GM10266 (cell line): Measurements from ENCODE around the gene NPHP4.

ENCODE experiments used
- DNase-seq: peaks from one replicate; pipeline ENCODE4 v3.0.0; 2012; ENCODE audit errors: extremely low spot score
- TF ChIP-seq, protein P1 (sequence below): IDR thresholded peaks from 2 replicates; pipeline ENCODE4 v1.5.1; 2012; ENCODE audit warnings: mild to moderate bottlenecking, low read depth; ENCODE audit not compliant: control insufficient read depth, insufficient read depth; ENCODE audit errors: missing control alignments

NPHP4 gene

DNA sequence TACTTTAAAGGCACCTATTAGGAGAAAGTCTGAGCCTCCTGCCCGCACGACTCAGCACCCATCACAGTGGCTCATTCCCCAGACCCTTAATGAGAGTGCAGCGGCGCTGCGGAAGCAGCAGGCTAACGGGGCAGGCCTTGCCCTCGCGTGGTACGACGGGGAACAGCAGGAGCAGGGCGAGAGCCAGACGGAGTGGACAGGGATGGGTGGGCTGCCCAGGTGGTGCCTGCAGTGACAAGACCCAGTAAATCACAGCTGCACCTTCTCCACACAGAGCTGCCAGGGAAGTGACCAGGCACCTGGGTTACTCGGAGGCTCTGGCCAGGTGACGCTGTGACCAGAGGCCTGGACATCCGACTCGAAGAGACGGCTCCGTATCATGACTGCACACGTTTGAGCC is 131.9 kb downstream of the NPHP4 start:
- no peak for DNase-seq
- TF ChIP-seq, protein P1, sequence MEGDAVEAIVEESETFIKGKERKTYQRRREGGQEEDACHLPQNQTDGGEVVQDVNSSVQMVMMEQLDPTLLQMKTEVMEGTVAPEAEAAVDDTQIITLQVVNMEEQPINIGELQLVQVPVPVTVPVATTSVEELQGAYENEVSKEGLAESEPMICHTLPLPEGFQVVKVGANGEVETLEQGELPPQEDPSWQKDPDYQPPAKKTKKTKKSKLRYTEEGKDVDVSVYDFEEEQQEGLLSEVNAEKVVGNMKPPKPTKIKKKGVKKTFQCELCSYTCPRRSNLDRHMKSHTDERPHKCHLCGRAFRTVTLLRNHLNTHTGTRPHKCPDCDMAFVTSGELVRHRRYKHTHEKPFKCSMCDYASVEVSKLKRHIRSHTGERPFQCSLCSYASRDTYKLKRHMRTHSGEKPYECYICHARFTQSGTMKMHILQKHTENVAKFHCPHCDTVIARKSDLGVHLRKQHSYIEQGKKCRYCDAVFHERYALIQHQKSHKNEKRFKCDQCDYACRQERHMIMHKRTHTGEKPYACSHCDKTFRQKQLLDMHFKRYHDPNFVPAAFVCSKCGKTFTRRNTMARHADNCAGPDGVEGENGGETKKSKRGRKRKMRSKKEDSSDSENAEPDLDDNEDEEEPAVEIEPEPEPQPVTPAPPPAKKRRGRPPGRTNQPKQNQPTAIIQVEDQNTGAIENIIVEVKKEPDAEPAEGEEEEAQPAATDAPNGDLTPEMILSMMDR, result no peak

DNA sequence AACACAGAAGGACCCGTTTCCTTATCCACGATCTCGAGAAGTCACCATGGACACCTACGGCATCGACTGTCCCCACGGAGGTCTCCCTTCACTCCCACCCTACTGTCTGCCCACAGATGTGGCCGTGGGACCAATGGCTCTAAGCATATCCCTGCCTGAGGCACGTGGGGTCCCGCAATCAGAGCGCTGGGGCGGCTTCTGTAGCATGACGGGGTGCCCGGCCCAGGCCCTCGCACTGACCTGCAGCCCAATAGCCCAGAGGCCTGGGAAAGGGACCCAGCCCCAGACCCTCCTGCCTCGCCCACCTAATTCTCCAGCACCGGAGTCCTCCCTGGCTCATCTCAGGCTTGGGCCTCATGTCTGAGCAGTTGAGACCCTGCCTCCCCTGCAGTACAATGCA is 132.5 kb downstream of the NPHP4 start:
- TF ChIP-seq, protein P1, result no peak
- no peak for DNase-seq

DNA sequence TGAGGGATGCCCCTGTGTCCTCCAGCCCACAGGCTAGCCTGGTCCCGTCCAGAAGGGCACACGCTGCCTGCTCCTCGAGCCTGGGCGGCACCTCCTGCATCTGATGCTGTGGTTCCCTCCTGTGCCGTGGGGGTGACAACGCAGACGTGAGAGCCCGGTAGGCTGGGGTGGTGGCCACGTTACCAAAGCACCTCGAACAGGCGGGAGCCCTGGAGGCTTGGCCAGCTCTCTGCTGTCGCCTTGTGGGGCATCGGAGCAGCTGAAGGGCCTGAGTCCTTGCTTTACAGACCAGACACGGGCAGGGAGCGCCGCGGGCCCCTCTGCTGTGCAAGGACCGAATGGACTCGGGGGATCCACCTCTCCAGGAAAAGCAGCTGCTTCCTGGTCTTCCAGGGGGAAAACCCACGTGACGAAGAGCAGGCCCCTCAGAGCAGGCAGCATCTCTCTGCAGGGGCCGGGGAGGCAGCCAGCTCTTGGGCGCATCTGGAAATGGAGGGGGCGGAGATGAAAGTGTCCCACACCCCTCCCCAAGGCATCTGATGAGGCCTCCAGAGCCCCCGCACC is 133.3 kb downstream of the NPHP4 start:
- DNase-seq, result no peak

DNA sequence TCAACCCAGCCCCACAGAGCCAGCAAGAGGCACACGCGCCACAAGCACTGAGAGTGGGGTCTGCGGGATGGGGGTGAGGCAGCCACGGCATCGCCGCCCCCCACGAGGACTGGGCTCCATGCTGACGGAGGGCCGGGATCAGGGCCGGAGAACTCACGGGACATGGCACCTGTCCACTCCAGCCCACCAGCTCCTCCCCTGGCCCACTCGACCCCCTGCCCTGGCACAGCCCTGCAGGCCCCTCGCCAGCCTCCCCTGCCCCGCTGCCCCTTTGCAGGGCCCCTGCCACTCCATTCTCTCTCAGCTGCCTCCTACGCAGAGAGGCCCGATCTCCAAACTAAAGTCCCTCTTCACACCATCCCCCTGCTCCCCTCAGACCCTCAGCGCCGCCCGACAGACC is 134.0 kb downstream of the NPHP4 start:
- TF ChIP-seq, protein P1, result no peak
- DNase-seq, result no peak

More for the DNA sequence above, 133.3 kb downstream of the NPHP4 start:
- TF ChIP-seq, protein P1, result no peak

DNA sequence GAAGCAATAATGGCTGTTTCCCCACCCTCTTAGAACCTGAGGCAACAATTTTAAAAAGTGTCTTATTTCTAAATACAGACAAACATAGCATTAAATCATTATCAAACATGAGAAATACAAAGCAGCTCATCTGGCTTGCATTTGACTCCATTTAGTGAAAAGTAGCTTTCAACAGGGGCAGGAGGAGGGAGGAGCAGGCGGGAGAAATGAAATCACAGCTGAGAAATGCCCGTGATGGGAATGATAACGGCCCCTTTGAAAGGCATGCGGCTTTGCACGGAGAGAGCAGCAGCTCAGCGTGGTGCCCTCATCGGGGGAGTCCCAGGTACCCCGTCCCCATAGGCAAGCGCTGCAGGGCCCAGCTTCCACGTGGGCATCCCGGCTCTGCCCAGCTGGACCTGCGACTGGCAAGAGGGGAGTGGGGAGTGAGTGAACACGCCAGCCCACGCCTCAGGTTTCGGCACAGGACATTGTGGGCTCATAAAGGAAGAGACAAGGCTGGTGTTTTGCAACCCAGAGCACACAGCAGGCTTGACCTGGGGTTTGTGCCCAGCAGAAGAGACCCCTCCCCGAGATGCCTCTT is 134.6 kb downstream of the NPHP4 start:
- TF ChIP-seq, protein P1, result no peak

DNA sequence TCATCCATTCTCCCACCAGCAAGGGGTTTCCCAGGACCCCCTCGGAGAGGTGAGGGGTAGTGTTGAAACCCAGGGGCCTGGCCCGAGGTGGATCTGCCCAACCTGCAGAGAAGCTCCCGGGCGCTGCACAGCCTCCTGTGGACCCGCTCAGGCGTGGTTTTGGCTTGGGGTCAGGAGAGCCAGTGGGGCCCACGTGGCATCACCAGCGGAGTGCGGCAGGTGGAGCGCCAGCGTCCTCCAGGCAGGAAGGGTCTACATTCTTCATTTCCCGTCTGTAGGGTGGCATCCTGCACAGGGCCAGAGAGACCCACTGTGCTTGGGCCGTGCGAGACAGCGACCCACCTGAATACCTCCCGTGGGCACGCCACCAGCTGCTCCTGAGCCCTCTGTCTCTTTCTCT is 135.2 kb downstream of the NPHP4 start:
- TF ChIP-seq, protein P1, result no peak
- DNase-seq, result no peak

More for the DNA sequence above, 134.6 kb downstream of the NPHP4 start:
- DNase-seq, result no peak

DNA sequence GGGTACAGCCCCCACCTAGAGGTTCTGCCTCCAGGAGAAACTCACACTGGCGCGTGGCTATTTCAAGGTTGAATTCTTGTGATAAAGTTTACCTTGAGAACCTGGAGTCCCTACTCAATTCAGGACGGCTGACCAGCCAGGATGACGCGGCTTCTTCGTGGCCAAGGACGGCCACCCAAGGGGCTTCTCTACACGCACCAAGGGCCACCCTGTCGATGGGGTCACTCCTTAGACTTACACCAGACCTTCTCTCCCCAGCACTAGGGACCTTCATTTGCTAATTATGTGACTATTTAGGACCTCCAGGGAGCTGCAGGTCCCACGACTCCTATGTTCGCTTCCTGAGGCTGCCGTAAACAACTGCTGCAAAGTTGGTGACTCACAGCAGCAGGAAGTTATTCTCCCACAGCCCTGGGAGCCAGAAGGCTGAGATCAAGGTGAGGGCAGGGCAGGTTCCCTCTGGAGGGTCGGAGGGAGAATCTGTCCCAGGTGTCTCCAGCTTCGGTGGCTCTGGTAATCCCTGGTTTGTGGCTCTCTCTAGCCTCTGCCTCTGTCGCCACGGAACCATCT is 135.9 kb downstream of the NPHP4 start:
- DNase-seq, result no peak
- TF ChIP-seq, protein P1, result no peak
